GM10266 (cell line): ENCODE results near the gene SLC2A8.

Source experiments
- DNase-seq: peaks from one replicate; pipeline ENCODE4 v3.0.0; 2012; ENCODE audit errors: extremely low spot score
- CTCF ChIP-seq: IDR thresholded peaks from 2 replicates; pipeline ENCODE4 v1.5.1; 2012; ENCODE audit warnings: mild to moderate bottlenecking, low read depth; ENCODE audit not compliant: control insufficient read depth, insufficient read depth; ENCODE audit errors: missing control alignments

SLC2A8 gene

GRCh38 chr9:127403507-127404192, 6.7 kb downstream of the SLC2A8 start:
- TF ChIP-seq CTCF = no peak
- DNase-seq = no peak

- DNase-seq = no peak
- TF ChIP-seq CTCF = no peak
Measured at GRCh38 chr9:127404631-127405030, 7.7 kb downstream of the SLC2A8 start.

- no peak for TF ChIP-seq CTCF
- no peak for DNase-seq
Measured at GRCh38 chr9:127405344-127406125, 8.6 kb downstream of the SLC2A8 start.

GRCh38 chr9:127406799-127407491, 10.0 kb downstream of the SLC2A8 start:
- no peak for DNase-seq
- no peak for TF ChIP-seq CTCF

- no peak for TF ChIP-seq CTCF
- no peak for DNase-seq
Measured at GRCh38 chr9:127407492-127407843, 10.5 kb downstream of the SLC2A8 start.

- no peak for TF ChIP-seq CTCF
- DNase-seq = no peak
Measured at GRCh38 chr9:127411122-127411521, 14.2 kb downstream of the SLC2A8 start.
